Measurements from ENCODE around the gene PLSCR2. TPM values are rescaled to one million over a fixed set of nuclear protein-coding genes. Genes with fewer than 3 reads are reported as not detected.

Gene PLSCR2
- total and polyA plus RNA-seq, 2 donors (not counting 1 experiment from before 2014, with no cell fraction given) = 0.15 to 0.54 TPM

DNA sequence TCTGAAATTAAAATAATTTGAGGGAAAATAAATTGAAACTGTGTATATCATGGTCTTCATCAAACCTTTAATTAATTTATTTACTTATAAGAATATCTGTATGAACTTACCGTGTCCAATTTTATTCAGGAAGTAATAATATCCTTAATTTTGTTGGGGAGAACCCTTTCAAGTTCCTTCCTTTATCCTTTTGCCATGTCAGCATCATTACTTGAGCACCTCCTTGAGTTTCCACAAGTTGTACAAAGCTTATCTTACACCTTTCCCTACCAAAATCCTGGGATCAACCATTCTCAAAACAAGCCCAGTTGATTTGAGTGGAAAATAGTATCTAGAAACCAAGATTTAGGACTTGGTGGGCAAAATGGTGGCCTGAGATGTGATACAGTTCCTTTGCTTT, 37.3 kb downstream of the PLSCR2 start:
- ATAC-seq (ENCODE audit: low read depth) (no peak), DNase-seq (no peak)
- Histone ChIP-seq H3K9ac (ENCODE audit: low read length) (no peak overlapping the region), H3K36me3 (replicated peaks in 1 of 2; ENCODE audit: control extremely low read depth in 1 of 2, control insufficient read depth in 1 of 2, extremely low read depth in 1 of 2, insufficient read depth in 2 of 2, low read length in 1 of 2) (no peaks in the 10 kb centered on the region), H3K27ac (ENCODE audit: low read length in 2 of 2) (no peak overlapping the region), H2AFZ (ENCODE audit: insufficient read depth, low read depth, low read length, poor library complexity, severe bottlenecking) (no peak overlapping the region), H4K20me1 (ENCODE audit: control insufficient read depth, insufficient read depth, low read length, poor library complexity, severe bottlenecking) (no peaks in the 10 kb centered on the region), H3K4me2 (replicated peaks; ENCODE audit: low read depth, low read length, poor library complexity, severe bottlenecking) (no peak overlapping the region), H3K79me2 (ENCODE audit: control insufficient read depth, insufficient read depth, low read length) (no peaks in the 10 kb centered on the region), H3K27me3 (replicated peaks in 1 of 4; ENCODE audit: control extremely low read depth in 1 of 4, control insufficient read depth in 3 of 4, insufficient read depth in 4 of 4, low read length in 3 of 4) (peaks cover 0 to 4% (median 0%) of the 10 kb centered on the region in 4 experiments), H3K4me1 (ENCODE audit: control insufficient read depth in 2 of 2, insufficient read depth in 2 of 2, low read length in 2 of 2) (no peaks in the 10 kb centered on the region), H3K9me3 (ENCODE audit: control extremely low read depth in 1 of 3, control insufficient read depth in 2 of 3, insufficient read depth in 1 of 3, low read length in 2 of 3) (no peaks in the 10 kb centered on the region), H3K4me3 (ENCODE audit: control extremely low read depth in 1 of 5, extremely low read depth in 1 of 5, insufficient read depth in 1 of 5, low read depth in 2 of 5, low read length in 4 of 5) (no peak overlapping the region)
- no peak overlapping the region for H3K4me3 Mint-ChIP-seq
- TF ChIP-seq, protein P1, sequence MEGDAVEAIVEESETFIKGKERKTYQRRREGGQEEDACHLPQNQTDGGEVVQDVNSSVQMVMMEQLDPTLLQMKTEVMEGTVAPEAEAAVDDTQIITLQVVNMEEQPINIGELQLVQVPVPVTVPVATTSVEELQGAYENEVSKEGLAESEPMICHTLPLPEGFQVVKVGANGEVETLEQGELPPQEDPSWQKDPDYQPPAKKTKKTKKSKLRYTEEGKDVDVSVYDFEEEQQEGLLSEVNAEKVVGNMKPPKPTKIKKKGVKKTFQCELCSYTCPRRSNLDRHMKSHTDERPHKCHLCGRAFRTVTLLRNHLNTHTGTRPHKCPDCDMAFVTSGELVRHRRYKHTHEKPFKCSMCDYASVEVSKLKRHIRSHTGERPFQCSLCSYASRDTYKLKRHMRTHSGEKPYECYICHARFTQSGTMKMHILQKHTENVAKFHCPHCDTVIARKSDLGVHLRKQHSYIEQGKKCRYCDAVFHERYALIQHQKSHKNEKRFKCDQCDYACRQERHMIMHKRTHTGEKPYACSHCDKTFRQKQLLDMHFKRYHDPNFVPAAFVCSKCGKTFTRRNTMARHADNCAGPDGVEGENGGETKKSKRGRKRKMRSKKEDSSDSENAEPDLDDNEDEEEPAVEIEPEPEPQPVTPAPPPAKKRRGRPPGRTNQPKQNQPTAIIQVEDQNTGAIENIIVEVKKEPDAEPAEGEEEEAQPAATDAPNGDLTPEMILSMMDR (IDR thresholded peaks at IDR 0.05) = no peak
- no peak for TF ChIP-seq EZH2 (IDR thresholded peaks at IDR 0.05; ENCODE audit: borderline replicate concordance, insufficient read depth, low read depth, low read length, poor library complexity, severe bottlenecking)
- no peaks in the 10 kb centered on the region for H3K4me1 Mint-ChIP-seq
- peaks cover 14% of the 10 kb centered on the region for H3K27me3 Mint-ChIP-seq
- ChIA-PET POLR2A (no interaction called here), CTCF (no interaction called here)
- no CpG with 5 or more reads among the region's 1 CpG for WGBS (ENCODE audit: insufficient coverage)
- no peak overlapping the region for H3K27ac Mint-ChIP-seq
- intact Hi-C loops (cut with micrococcal nuclease) = no loop called here
- H3K9me3 Mint-ChIP-seq (ENCODE audit: insufficient read depth) = no peaks in the 10 kb centered on the region

- ATAC-seq (ENCODE audit: low read depth) = no peak
- no peak overlapping the region for H3K27ac Mint-ChIP-seq
- H3K9ac ChIP-seq (ENCODE audit: low read length) = no peak overlapping the region
- H3K9me3 Mint-ChIP-seq (ENCODE audit: insufficient read depth) = no peaks in the 10 kb centered on the region
- no peak overlapping the region for H2AFZ ChIP-seq (ENCODE audit: insufficient read depth, low read depth, low read length, poor library complexity, severe bottlenecking)
- intact Hi-C loops (cut with micrococcal nuclease) = no loop called here
- H3K27me3 Mint-ChIP-seq = peaks cover 14% of the 10 kb centered on the region
- H3K4me1 Mint-ChIP-seq = no peaks in the 10 kb centered on the region
- DNase-seq = no peak
- ChIA-PET POLR2A (no interaction called here), CTCF (no interaction called here)
- no peak overlapping the region for H3K4me2 ChIP-seq (replicated peaks; ENCODE audit: low read depth, low read length, poor library complexity, severe bottlenecking)
- TF ChIP-seq EZH2 (IDR thresholded peaks at IDR 0.05; ENCODE audit: borderline replicate concordance, insufficient read depth, low read depth, low read length, poor library complexity, severe bottlenecking) = no peak
- TF ChIP-seq, protein P1 (IDR thresholded peaks at IDR 0.05) = no peak
- H3K4me1 ChIP-seq (ENCODE audit: control insufficient read depth in 2 of 2, insufficient read depth in 2 of 2, low read length in 2 of 2) = no peaks in the 10 kb centered on the region
- H3K9me3 ChIP-seq (ENCODE audit: control extremely low read depth in 1 of 3, control insufficient read depth in 2 of 3, insufficient read depth in 1 of 3, low read length in 2 of 3) = no peaks in the 10 kb centered on the region
- no peaks in the 10 kb centered on the region for H3K36me3 ChIP-seq (replicated peaks in 1 of 2; ENCODE audit: control extremely low read depth in 1 of 2, control insufficient read depth in 1 of 2, extremely low read depth in 1 of 2, insufficient read depth in 2 of 2, low read length in 1 of 2)
- no peaks in the 10 kb centered on the region for H4K20me1 ChIP-seq (ENCODE audit: control insufficient read depth, insufficient read depth, low read length, poor library complexity, severe bottlenecking)
- H3K27me3 ChIP-seq (replicated peaks in 1 of 4; ENCODE audit: control extremely low read depth in 1 of 4, control insufficient read depth in 3 of 4, insufficient read depth in 4 of 4, low read length in 3 of 4) = peaks cover 0 to 5% (median 0%) of the 10 kb centered on the region in 4 experiments
- H3K79me2 ChIP-seq (ENCODE audit: control insufficient read depth, insufficient read depth, low read length) = no peaks in the 10 kb centered on the region
- H3K4me3 ChIP-seq (ENCODE audit: control extremely low read depth in 1 of 5, extremely low read depth in 1 of 5, insufficient read depth in 1 of 5, low read depth in 2 of 5, low read length in 4 of 5) = no peak overlapping the region
- H3K4me3 Mint-ChIP-seq = no peak overlapping the region
- no peak overlapping the region for H3K27ac ChIP-seq (ENCODE audit: low read length in 2 of 2)
Observed at GRCh38 chr3:146431240-146431639, 38.1 kb downstream of the PLSCR2 start.
